Cardiac muscle cell (in vitro differentiated cells and primary cell): Measurements from ENCODE around the gene LELP1. TPM values are rescaled to one million over a fixed set of nuclear protein-coding genes. Genes with fewer than 3 reads are reported as not detected.
A peak's percentile ranks its signal among the peaks of the same experiment; 100 is the strongest.

Source experiments
- DNase-seq, 2 donors: peaks; one replicate each; pipeline versions ENCODE4 v3.0.0 to v3.0.0-alpha.2; 2010 to 2017; ENCODE audit warnings: low read depth in 1 of 2, low spot score in 1 of 2
- H3K27ac ChIP-seq: fragments of 200-600 bp; sonication (generic); 2 replicates; pipeline ENCODE4 v1.5.1; 2016
- H3K27me3 ChIP-seq: fragments of 200-600 bp; sonication (generic); 2 replicates; pipeline ENCODE4 v1.6.0; 2016; ENCODE audit warnings: control low read depth
- H3K36me3 ChIP-seq: fragments of 200-600 bp; sonication (generic); 2 replicates; pipeline ENCODE4 v1.5.1; 2016; ENCODE audit warnings: control low read depth
- H3K4me1 ChIP-seq: fragments of 200-600 bp; sonication (generic); 2 replicates; pipeline ENCODE4 v1.8.1; 2017; ENCODE audit warnings: low read depth, mild to moderate bottlenecking, mixed run types
- H3K4me3 ChIP-seq: fragments of 200-600 bp; sonication (generic); 2 replicates; pipeline ENCODE4 v1.5.1; 2016; ENCODE audit warnings: mild to moderate bottlenecking
- H3K9me3 ChIP-seq: fragments of 200-600 bp; sonication (generic); 2 replicates; pipeline ENCODE4 v1.5.1; 2017; ENCODE audit warnings: low read depth, mild to moderate bottlenecking, control low read depth
- polyA plus RNA-seq: library from polyadenylated mRNA; unstranded; fragments of >200 nt; fragmentation: Nextera tagmentation; extraction: Ambion mirVana; gene quantifications from 2 replicates; pipeline ENCODE4 v1.2.1, GENCODE V29; 2016
- total RNA-seq: library from RNA; depleted of rRNA; stranded (reverse); fragments of >200 nt; gene quantifications from 2 replicates; pipeline ENCODE4 v1.2.3, GENCODE V29; 2016
- TF ChIP-seq, protein P1 (sequence below): IDR thresholded peaks from 2 replicates; pipeline ENCODE4 v1.5.1; 2012; ENCODE audit warnings: low read depth, mild to moderate bottlenecking, low read length

LELP1 gene
- total and polyA plus RNA-seq, 2 experiments from 2014 or later, result not detected

DNA sequence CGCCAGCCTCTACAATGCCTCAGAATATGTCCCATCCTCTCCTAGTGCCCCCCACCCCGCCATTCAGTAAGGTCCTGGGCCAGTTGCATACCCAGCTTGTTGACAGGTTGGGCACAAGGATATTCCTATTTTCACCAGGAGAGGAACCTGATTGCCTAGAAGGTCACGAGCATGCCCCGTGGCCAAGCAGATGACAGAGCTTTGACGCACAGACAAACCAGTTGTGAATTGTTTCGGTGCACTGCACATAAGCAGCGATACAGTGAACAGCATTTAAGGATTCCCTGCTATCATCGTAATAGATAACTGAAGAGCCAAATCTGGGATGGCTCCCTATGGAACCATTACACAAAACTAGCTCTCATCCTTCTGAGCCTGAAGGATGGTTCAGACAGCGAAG, 3.4 kb downstream of the LELP1 start:
- DNase-seq, result no peak
- H3K4me1 ChIP-seq, result no peaks in the 10 kb centered on the region
- no peaks in the 10 kb centered on the region for H3K36me3 ChIP-seq
- TF ChIP-seq, protein P1, sequence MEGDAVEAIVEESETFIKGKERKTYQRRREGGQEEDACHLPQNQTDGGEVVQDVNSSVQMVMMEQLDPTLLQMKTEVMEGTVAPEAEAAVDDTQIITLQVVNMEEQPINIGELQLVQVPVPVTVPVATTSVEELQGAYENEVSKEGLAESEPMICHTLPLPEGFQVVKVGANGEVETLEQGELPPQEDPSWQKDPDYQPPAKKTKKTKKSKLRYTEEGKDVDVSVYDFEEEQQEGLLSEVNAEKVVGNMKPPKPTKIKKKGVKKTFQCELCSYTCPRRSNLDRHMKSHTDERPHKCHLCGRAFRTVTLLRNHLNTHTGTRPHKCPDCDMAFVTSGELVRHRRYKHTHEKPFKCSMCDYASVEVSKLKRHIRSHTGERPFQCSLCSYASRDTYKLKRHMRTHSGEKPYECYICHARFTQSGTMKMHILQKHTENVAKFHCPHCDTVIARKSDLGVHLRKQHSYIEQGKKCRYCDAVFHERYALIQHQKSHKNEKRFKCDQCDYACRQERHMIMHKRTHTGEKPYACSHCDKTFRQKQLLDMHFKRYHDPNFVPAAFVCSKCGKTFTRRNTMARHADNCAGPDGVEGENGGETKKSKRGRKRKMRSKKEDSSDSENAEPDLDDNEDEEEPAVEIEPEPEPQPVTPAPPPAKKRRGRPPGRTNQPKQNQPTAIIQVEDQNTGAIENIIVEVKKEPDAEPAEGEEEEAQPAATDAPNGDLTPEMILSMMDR, result no peak
- H3K27ac ChIP-seq, result no peak overlapping the region
- H3K4me3 ChIP-seq, result no peak overlapping the region
- H3K27me3 ChIP-seq, result no peaks in the 10 kb centered on the region
- no peaks in the 10 kb centered on the region for H3K9me3 ChIP-seq

DNA sequence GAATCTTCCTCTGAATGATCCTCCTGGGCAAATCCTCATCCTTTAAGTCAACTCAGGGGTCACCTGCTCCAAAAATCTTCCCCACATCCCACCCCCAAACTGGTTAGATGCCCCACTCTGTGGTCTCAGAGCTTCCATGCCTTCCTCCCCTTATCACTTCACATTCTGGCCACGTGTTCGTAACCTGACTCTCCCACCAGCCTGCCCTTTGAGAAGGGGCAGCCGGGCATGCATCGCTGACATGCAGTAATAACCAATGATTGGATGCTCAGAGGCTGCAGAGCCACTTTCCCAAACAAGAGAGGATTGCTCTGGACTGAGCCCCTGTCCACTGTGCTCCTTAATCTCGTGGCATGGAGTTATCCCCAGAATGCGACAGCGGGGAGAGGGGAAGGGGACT, 7.0 kb downstream of the LELP1 start:
- Histone ChIP-seq H3K9me3 (no peaks in the 10 kb centered on the region), H3K27me3 (no peaks in the 10 kb centered on the region), H3K36me3 (no peaks in the 10 kb centered on the region), H3K4me3 (no peak overlapping the region), H3K4me1 (no peaks in the 10 kb centered on the region), H3K27ac (no peak overlapping the region)
- TF ChIP-seq, protein P1, result no peak
- peak in 1 of 2 donors; percentile 40 for DNase-seq

DNA sequence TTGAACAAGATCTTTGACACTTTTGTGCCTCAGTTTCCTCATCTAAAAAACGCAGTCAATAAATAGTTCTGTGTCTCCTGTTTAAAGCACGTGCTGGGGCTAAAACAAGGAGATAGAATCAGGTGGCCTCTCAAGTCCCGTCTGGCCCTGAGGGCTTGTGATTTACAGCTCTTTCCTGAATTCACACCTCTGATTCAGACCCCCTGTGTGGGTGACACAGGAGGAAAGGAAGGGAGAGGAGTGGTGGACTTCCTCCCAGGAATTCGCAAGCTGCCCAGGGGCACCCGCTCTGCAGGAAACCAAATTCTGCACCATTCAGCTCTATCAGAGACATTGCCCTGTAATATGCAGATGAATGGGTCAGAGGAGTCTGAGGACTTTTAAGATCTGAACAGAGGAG, 9.0 kb downstream of the LELP1 start:
- no peak for DNase-seq
- TF ChIP-seq, protein P1, result no peak
- H3K36me3 ChIP-seq, result no peaks in the 10 kb centered on the region
- H3K9me3 ChIP-seq, result no peaks in the 10 kb centered on the region
- H3K4me1 ChIP-seq, result no peaks in the 10 kb centered on the region
- no peak overlapping the region for H3K27ac ChIP-seq
- no peaks in the 10 kb centered on the region for H3K27me3 ChIP-seq
- H3K4me3 ChIP-seq, result no peak overlapping the region

DNA sequence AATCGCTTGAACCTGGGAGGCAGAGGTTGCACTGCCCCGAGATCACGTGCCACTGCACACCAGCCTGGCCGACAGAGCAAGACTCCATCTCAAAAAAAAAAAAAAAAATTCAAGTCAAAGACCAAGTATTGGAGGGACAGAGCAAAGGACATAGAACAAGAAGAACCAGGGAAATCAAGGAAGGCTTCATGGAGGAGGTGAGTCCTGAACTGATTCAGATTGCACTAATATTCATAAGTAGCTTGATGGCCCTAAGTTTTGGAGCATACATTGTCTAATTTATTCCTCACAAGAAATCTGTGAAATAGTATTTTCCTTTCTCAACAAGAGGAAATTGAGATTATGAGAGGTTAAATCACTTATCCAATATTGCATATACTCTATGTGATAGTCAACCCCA, 10.3 kb downstream of the LELP1 start:
- TF ChIP-seq, protein P1, result no peak
- H3K36me3 ChIP-seq, result no peaks in the 10 kb centered on the region
- H3K27me3 ChIP-seq, result no peaks in the 10 kb centered on the region
- no peak for DNase-seq
- no peak overlapping the region for H3K27ac ChIP-seq
- no peak overlapping the region for H3K4me3 ChIP-seq
- H3K4me1 ChIP-seq, result no peaks in the 10 kb centered on the region
- no peaks in the 10 kb centered on the region for H3K9me3 ChIP-seq

DNA sequence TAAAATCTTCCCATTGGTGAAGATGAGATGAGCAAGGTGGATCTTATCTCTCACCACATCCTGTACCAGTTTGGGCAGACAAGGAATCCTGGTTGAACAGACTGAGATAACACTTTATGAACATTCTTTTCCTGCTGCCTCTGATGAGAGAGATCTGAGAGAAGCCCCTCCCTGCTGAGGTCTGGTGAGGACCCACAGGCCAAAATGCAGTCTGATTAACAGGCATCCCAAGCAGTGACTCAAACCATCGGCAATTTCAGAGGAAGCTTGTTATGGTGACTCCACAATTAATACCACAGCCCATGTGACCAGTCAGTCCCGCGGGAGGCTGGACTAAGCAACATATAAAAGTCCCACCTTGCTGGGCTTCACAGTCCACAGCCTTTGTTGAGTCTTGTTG, 14.0 kb downstream of the LELP1 start, which contains the start of gene PRR9:
Gene PRR9 (plus strand): TSS at position 373 of the 400 bp plus-strand sequence. CDS start 561 bp downstream, outside the sequence.
- Histone ChIP-seq H3K4me1 (no peaks in the 10 kb centered on the region), H3K27me3 (no peaks in the 10 kb centered on the region), H3K4me3 (no peak within 1 kb of the TSS), H3K9me3 (no peaks in the 10 kb centered on the region), H3K27ac (no peak within 1 kb of the TSS), H3K36me3 (no peaks in the 10 kb centered on the region)
- DNase-seq, result peak in 1 of 2 donors; percentile 4
- TF ChIP-seq, protein P1, result no peak
